ENCODE results near the gene HBA2. TPM values are rescaled to one million over a fixed set of nuclear protein-coding genes. Genes with fewer than 3 reads are reported as not detected.

The HBA2 gene
- total RNA-seq, 1 experiment from 2014 or later, result not detected

Small RNA genes within 50 kb of the gene (small RNA-seq; reads per million reads assigned to genes)
- 0 reads per million in 2 experiments for gene RF00019

Other genes with a start within 250 kb of the HBA2 start
- 5.3 and 7.0 TPM in 2 replicates for gene POLR3K, start 119.3 kb upstream of the HBA2 start, total RNA-seq (2014; rRNA removed; shearing (Covaris generic))
- gene SNRNP25, start 119.0 kb upstream of the HBA2 start, total RNA-seq (2014; rRNA removed; shearing (Covaris generic)), result 26.0 and 28.2 TPM in 2 replicates
- gene RHBDF1, start 100.2 kb upstream of the HBA2 start, total RNA-seq (2014; rRNA removed; shearing (Covaris generic)), result 5.9 and 7.9 TPM in 2 replicates
- gene MPG, start 94.7 kb upstream of the HBA2 start, total RNA-seq (2014; rRNA removed; shearing (Covaris generic)), result 57.3 and 70.9 TPM in 2 replicates
- 4.1 and 5.6 TPM in 2 replicates for gene NPRL3, start 34.2 kb upstream of the HBA2 start, total RNA-seq (2014; rRNA removed; shearing (Covaris generic))
- gene HBZ, start 20.2 kb upstream of the HBA2 start, total RNA-seq (2014; rRNA removed; shearing (Covaris generic)), result not detected in 2 replicates
- gene HBM, start 6.9 kb upstream of the HBA2 start, total RNA-seq (2014; rRNA removed; shearing (Covaris generic)), result not detected in 2 replicates
- gene HBA1, start 3.8 kb downstream of the HBA2 start, total RNA-seq (2014; rRNA removed; shearing (Covaris generic)), result not detected in 2 replicates
- 2.2 and 2.5 TPM in 2 replicates for gene HBQ1, start 7.6 kb downstream of the HBA2 start, total RNA-seq (2014; rRNA removed; shearing (Covaris generic))
- 28.2 and 31.4 TPM in 2 replicates for gene LUC7L, start 56.6 kb downstream of the HBA2 start, total RNA-seq (2014; rRNA removed; shearing (Covaris generic))
- 30.2 and 31.2 TPM in 2 replicates for gene FAM234A, start 61.9 kb downstream of the HBA2 start, total RNA-seq (2014; rRNA removed; shearing (Covaris generic))
- gene RGS11, start 103.1 kb downstream of the HBA2 start, total RNA-seq (2014; rRNA removed; shearing (Covaris generic)), result 0.35 and 0.74 TPM in 2 replicates
- 3.5 and 4.1 TPM in 2 replicates for gene ARHGDIG, start 107.7 kb downstream of the HBA2 start, total RNA-seq (2014; rRNA removed; shearing (Covaris generic))
- gene PDIA2, start 110.3 kb downstream of the HBA2 start, total RNA-seq (2014; rRNA removed; shearing (Covaris generic)), result 0.08 and 0.34 TPM in 2 replicates
- 20.6 and 22.6 TPM in 2 replicates for gene AXIN1, start 179.8 kb downstream of the HBA2 start, total RNA-seq (2014; rRNA removed; shearing (Covaris generic))
- gene MRPL28, start 197.7 kb downstream of the HBA2 start, total RNA-seq (2014; rRNA removed; shearing (Covaris generic)), result 78.0 and 105 TPM in 2 replicates
- 88.5 and 94.0 TPM in 2 replicates for gene PGAP6, start 209.1 kb downstream of the HBA2 start, total RNA-seq (2014; rRNA removed; shearing (Covaris generic))
- 176 and 197 TPM in 2 replicates for gene NME4, start 224.3 kb downstream of the HBA2 start, total RNA-seq (2014; rRNA removed; shearing (Covaris generic))
- gene DECR2, start 229.0 kb downstream of the HBA2 start, total RNA-seq (2014; rRNA removed; shearing (Covaris generic)), result 11.9 and 12.5 TPM in 2 replicates